ENCODE measurements around the gene BMERB1. TPM values are rescaled to one million over a fixed set of nuclear protein-coding genes. Genes with fewer than 3 reads are reported as not detected.

BMERB1 gene
- total and polyA plus RNA-seq, 10 donors, result 5.6 to 36.5 (median 19.0) TPM

DNA sequence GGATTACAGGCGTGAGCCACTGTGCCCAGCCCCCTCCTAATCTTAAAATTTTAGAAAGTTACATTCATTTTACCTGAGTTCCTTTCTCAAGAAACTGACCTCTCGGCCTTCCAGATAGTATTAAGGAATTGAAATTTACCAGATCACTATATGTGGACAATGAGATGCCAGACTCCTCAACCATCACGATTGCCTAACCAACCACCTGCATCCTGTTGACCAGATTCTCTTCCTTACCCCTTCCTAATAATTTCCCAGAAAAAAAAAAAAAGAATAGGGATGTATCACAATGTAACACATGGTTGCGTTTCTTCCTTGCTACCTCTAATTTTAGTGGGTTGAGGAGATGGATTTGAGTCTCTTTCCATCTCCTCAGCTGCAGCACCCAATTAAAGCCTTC is 72.1 kb downstream of the BMERB1 start:
- no peak overlapping the region for H3K27ac ChIP-seq
- H3K4me1 ChIP-seq, result peaks cover 0 to 8% (median 0%) of the 10 kb centered on the region in 6 donors
- no peak overlapping the region for H3K4me3 ChIP-seq
- no peak for DNase-seq
- no peaks in the 10 kb centered on the region for H3K9me3 ChIP-seq
- WGBS, 5 donors, result 66 to 79% (median 70%) methylated on average over 4 of the region's 4 CpGs
- TF ChIP-seq, protein P1, sequence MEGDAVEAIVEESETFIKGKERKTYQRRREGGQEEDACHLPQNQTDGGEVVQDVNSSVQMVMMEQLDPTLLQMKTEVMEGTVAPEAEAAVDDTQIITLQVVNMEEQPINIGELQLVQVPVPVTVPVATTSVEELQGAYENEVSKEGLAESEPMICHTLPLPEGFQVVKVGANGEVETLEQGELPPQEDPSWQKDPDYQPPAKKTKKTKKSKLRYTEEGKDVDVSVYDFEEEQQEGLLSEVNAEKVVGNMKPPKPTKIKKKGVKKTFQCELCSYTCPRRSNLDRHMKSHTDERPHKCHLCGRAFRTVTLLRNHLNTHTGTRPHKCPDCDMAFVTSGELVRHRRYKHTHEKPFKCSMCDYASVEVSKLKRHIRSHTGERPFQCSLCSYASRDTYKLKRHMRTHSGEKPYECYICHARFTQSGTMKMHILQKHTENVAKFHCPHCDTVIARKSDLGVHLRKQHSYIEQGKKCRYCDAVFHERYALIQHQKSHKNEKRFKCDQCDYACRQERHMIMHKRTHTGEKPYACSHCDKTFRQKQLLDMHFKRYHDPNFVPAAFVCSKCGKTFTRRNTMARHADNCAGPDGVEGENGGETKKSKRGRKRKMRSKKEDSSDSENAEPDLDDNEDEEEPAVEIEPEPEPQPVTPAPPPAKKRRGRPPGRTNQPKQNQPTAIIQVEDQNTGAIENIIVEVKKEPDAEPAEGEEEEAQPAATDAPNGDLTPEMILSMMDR (IDR thresholded peaks at IDR 0.05 in 8 of 11, conservative IDR thresholded peaks at IDR 0.05 in 3 of 11), result no peak
- no peak for TF ChIP-seq POLR2A (IDR thresholded peaks at IDR 0.05)
- TF ChIP-seq POLR2AphosphoS5 (IDR thresholded peaks at IDR 0.05), result no peak
- peaks cover 0 to 3% (median 0%) of the 10 kb centered on the region in 7 donors for H3K27me3 ChIP-seq (replicated peaks in 1 of 7)
- H3K36me3 ChIP-seq, result no peaks in the 10 kb centered on the region
- intact Hi-C loops (cut with DNase I; ENCODE audit: low total_unique reads), result no loop called here

DNA sequence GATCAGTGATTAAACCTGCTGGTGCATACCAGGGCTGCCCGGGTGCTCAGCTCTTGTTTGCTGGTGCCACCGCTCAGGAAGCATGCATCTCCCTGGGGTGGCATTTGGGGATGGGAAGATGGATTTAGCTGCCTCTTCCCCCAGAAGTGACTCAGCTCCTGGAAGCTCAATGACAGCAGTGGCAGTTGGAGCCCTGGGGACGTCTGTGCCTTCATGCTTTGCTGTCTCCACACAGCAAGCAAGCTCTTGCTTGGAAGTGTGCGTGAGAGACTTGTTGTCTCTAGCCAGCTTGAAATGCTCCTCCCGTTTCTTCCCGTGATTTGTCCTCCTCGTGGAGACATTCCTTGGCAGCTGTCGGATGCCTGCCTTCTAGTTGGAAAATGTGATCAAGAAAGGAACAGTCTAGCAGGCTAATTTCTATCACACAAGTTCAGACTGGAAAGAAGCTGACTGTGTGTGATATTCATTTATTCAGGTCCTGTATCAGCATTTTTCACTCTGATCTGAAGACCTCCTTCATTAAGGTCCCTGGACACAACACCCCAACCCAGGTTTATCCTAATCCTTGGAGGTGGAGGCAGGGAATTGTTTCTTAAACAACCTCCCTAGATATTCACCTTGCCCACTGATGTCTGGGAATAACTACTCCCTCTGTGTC is 73.0 kb downstream of the BMERB1 start:
- intact Hi-C loops (cut with DNase I; ENCODE audit: low total_unique reads), result no loop called here

DNA sequence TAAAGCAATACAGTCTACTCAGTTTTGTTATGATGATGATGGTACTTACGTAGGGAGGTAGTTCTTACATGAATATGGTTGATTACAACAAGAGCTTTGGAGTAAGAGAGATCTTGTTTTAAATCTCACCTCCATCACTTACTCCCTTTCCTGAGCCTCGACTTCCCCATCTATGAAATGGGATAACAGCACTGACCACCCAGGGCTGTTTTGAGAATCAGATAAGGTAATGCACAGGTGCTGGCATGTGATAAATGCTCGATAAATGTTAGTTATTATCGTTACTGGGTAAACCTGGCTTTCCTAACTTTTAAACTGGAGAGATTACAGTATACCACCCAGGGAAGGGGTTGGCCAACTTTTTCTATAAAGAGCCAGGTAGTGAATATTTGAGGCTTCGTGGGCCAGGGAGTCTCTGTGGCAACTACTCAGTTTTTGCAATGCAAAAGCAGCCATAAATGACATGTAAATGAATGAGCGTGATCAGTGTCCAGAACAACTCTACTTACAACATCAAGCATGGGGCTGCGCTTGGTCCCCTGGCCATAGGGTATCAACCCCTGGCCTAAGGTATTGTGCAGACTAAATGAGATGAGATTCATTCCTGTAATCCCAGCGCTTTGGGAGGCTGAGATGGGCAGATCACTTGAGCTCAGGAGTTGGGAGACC is 73.7 kb downstream of the BMERB1 start:
- TF ChIP-seq POLR2AphosphoS5 (IDR thresholded peaks at IDR 0.05), result no peak
- no peak for TF ChIP-seq POLR2A (IDR thresholded peaks at IDR 0.05)
- TF ChIP-seq, protein P1 (IDR thresholded peaks at IDR 0.05 in 8 of 11, conservative IDR thresholded peaks at IDR 0.05 in 3 of 11), result no peak
- Histone ChIP-seq H3K36me3 (no peaks in the 10 kb centered on the region), H3K4me1 (peaks cover 0 to 8% (median 0%) of the 10 kb centered on the region in 6 donors), H3K27ac (peak overlapping the region in 1 of 8 donors; percentile 28), H3K27me3 (replicated peaks in 1 of 7) (peaks cover 0 to 3% (median 0%) of the 10 kb centered on the region in 7 donors), H3K4me3 (no peak overlapping the region), H3K9me3 (no peaks in the 10 kb centered on the region)
- no peak for DNase-seq
- 86 to 93% (median 89%) methylated on average over 8 of the region's 8 CpGs for WGBS, 5 donors
- intact Hi-C loops (cut with DNase I; ENCODE audit: low total_unique reads), result no loop called here

More for the DNA sequence above, 73.0 kb downstream of the BMERB1 start:
- Histone ChIP-seq H3K9me3 (no peaks in the 10 kb centered on the region), H3K4me1 (peaks cover 0 to 8% (median 0%) of the 10 kb centered on the region in 6 donors), H3K27me3 (replicated peaks in 1 of 7) (peaks cover 0 to 3% (median 0%) of the 10 kb centered on the region in 7 donors), H3K27ac (peak overlapping the region in 2 of 8 donors; percentile 23 to 28), H3K36me3 (no peaks in the 10 kb centered on the region), H3K4me3 (no peak overlapping the region)
- 38 to 47% (median 39%) methylated on average over 8 of the region's 8 CpGs for WGBS, 5 donors
- no peak for DNase-seq
- TF ChIP-seq POLR2AphosphoS5 (IDR thresholded peaks at IDR 0.05) (peak in 1 of 3 donors; percentile 12), POLR2A (IDR thresholded peaks at IDR 0.05) (no peak)

DNA sequence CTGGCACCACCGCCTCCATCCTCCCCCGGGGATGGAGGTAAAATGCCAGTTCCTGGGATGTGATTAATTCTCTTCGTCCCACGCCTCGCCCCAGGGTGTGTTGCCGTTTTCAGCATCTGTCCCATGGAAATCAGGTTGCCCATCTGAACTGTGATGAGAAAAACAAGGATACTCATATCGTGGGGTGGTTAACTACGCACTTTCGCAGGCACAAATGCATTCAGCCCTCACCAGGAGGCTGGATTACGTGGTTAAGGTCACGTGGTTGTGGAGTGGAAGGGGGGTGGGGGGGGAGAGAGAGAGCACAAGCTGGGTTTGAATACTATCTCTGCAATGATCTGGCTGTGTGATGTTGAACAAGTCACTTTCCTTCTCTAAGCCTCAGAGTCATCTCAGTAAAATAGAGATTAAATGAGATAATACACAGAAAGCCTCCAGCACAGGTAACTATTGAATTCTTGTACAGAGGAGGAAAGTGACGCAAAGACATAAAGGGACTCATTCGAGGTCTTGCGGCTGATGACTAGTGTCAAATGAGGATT is 74.7 kb downstream of the BMERB1 start:
- DNase-seq, result no peak
- Histone ChIP-seq H3K4me3 (no peak overlapping the region), H3K27ac (no peak overlapping the region), H3K9me3 (no peaks in the 10 kb centered on the region), H3K27me3 (replicated peaks in 1 of 7) (peaks cover 0 to 3% (median 0%) of the 10 kb centered on the region in 7 donors), H3K4me1 (peaks cover 0 to 8% (median 0%) of the 10 kb centered on the region in 6 donors), H3K36me3 (no peaks in the 10 kb centered on the region)
- WGBS, 5 donors, result 79 to 84% (median 82%) methylated on average over 14 of the region's 14 CpGs
- intact Hi-C loops (cut with DNase I; ENCODE audit: low total_unique reads), result no loop called here
- TF ChIP-seq, protein P1 (IDR thresholded peaks at IDR 0.05 in 8 of 11, conservative IDR thresholded peaks at IDR 0.05 in 3 of 11), result no peak
- TF ChIP-seq POLR2AphosphoS5 (IDR thresholded peaks at IDR 0.05) (no peak), POLR2A (IDR thresholded peaks at IDR 0.05) (no peak)
